Body of pancreas (tissue), 4 donors: ENCODE measurements around the gene ATG4D.

Source experiments
- CTCF ChIP-seq, 7 experiments: fragments of 450-650 bp in 4 of 7; fragments of 200-600 bp in 3 of 7; sonication (generic) in 3 of 7; IDR thresholded peaks; one replicate each; pipeline ENCODE4 v1.5.1; 2016 to 2019; ENCODE audit warnings: antibody characterized with exemption in 7 of 7
- POLR2A ChIP-seq, 3 donors: fragments of 450-650 bp; IDR thresholded peaks; one replicate each; pipeline ENCODE4 v1.6.1; 2016; ENCODE audit warnings: antibody characterized with exemption in 3 of 3, mild to moderate bottlenecking in 2 of 3

DNA sequence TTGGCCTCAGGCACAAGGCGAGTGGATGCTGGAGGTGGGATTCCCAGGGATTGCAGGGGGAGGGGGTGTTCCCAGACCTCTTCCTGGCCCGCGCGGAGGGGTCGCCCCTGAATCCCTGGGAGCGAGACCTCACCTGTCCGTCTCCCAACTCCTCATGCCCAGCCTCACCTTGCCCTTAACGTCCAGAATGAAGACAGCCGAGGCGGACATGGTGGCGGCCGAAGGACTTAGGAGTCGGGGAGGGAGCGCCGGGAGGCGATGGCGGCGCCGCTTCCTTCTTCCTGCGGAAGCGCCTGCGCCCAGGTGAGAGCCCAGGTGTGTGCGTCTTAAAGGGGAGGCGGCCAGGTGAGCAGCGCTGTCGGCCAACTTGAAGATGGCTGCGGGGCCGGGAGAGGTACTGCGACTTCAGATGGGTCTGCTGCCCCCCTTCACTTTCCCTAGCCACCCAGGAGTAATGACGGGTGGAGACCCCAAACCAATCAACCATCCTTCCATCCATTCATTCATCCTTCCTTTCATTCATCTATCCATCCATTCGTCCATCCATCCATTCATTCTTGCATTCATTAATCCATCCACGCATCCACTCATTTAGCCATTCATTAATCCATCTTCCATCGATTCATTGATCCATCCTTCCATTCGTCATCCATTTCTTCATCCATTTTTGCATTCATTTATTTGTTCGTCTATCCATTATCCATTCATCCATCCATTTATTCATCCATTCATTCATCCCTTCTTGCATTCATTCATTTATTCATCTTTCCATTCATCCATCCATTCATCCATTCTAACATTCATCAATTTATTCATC, 43.5 kb downstream of the ATG4D start, which contains the start of gene AP1M2:
- TF ChIP-seq CTCF (IDR thresholded peaks at IDR 0.05) (peak in 2 of 7 experiments; percentile 6 to 11), POLR2A (IDR thresholded peaks at IDR 0.05) (peak in 2 of 3 donors; percentile 34 to 35)
